Type B pancreatic cell (in vitro differentiated cells): ENCODE data around the gene MAPK8IP2. TPM values are rescaled to one million over a fixed set of nuclear protein-coding genes. Genes with fewer than 3 reads are reported as not detected.

ENCODE experiments used
- DNase-seq: peaks from one replicate; pipeline ENCODE4 v3.0.0; 2021; ENCODE audit warnings: mixed read lengths; ENCODE audit not compliant: unreplicated experiment; ENCODE audit errors: extremely low spot score
- H3K27ac Mint-ChIP-seq: 2 replicates; pipeline ENCODE4 v1.8.0; 2021; ENCODE audit warnings: mild to moderate bottlenecking, mixed read lengths
- H3K27me3 Mint-ChIP-seq: 2 replicates; pipeline ENCODE4 v1.8.0; 2021; ENCODE audit warnings: mixed read lengths
- H3K36me3 Mint-ChIP-seq: 2 replicates; pipeline ENCODE4 v1.8.0; 2021; ENCODE audit warnings: mixed read lengths
- H3K4me1 Mint-ChIP-seq: one replicate; pipeline ENCODE4 v1.8.0; 2021; ENCODE audit warnings: mixed read lengths; ENCODE audit not compliant: unreplicated experiment
- H3K4me3 Mint-ChIP-seq: 2 replicates; pipeline ENCODE4 v1.8.0; 2021; ENCODE audit warnings: mild to moderate bottlenecking, mixed read lengths
- H3K9me3 Mint-ChIP-seq: 2 replicates; pipeline ENCODE4 v1.8.0; 2021; ENCODE audit warnings: mixed read lengths
- CTCF ChIP-seq: fragments of 200-600 bp; sonication (generic); conservative IDR thresholded peaks from 2 replicates; pipeline ENCODE4 v1.5.0; 2021; ENCODE audit warnings: antibody characterized with exemption, mild to moderate bottlenecking
- total RNA-seq: library from RNA; stranded (reverse); gene quantifications from 2 replicates; pipeline ENCODE4 v1.2.1, GENCODE V29; 2021; ENCODE audit warnings: low replicate concordance

Gene MAPK8IP2
- total RNA-seq, 1 donor from 2014 or later: 16.5 TPM

DNA sequence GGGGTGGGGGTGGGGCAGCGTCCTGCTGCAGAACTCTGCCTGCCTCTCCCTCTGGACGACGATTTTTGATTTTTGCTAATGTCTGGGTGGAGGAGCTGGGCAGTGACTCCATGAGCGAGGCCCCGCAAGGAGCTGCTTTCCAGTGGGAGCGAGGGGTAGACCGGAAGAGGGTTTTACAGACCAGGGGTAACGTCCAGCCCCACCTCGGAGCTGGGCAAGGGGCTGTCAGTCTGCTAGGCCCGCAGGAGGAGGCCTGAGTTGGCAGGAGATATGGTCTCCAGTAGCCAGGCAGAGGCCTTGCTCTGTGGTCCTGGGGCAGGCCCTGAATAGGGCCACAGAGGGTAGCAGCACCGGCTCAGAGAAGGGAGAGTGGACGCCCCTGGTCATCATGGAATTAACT, 9.0 kb downstream of the MAPK8IP2 start:
- Mint-ChIP-seq H3K9me3 (no peaks in the 10 kb centered on the region), H3K4me3 (no peak overlapping the region), H3K36me3 (no peaks in the 10 kb centered on the region), H3K27ac (no peak overlapping the region), H3K27me3 (peaks cover 4% of the 10 kb centered on the region), H3K4me1 (peaks cover 5% of the 10 kb centered on the region)
- no peak for TF ChIP-seq CTCF
- no peak for DNase-seq

- TF ChIP-seq CTCF: no peak
- Mint-ChIP-seq H3K36me3 (no peaks in the 10 kb centered on the region), H3K4me1 (peaks cover 5% of the 10 kb centered on the region), H3K27me3 (peaks cover 4% of the 10 kb centered on the region), H3K27ac (no peak overlapping the region), H3K4me3 (no peak overlapping the region), H3K9me3 (no peaks in the 10 kb centered on the region)
- DNase-seq: no peak
Observed at GRCh38 chr22:50610041-50610451, 9.5 kb downstream of the MAPK8IP2 start.

GRCh38 chr22:50610581-50610980, 10.0 kb downstream of the MAPK8IP2 start:
- no peaks in the 10 kb centered on the region for H3K9me3 Mint-ChIP-seq
- H3K27ac Mint-ChIP-seq: no peak overlapping the region
- no peak overlapping the region for H3K4me3 Mint-ChIP-seq
- peaks cover 6% of the 10 kb centered on the region for H3K27me3 Mint-ChIP-seq
- no peaks in the 10 kb centered on the region for H3K36me3 Mint-ChIP-seq
- no peak for TF ChIP-seq CTCF
- DNase-seq: no peak
- peaks cover 5% of the 10 kb centered on the region for H3K4me1 Mint-ChIP-seq

- no peak for TF ChIP-seq CTCF
- Mint-ChIP-seq H3K27me3 (peaks cover 8% of the 10 kb centered on the region), H3K9me3 (no peaks in the 10 kb centered on the region), H3K4me1 (peaks cover 5% of the 10 kb centered on the region), H3K27ac (no peak overlapping the region), H3K36me3 (no peaks in the 10 kb centered on the region), H3K4me3 (no peak overlapping the region)
- no peak for DNase-seq
Observed at GRCh38 chr22:50611341-50612060, 10.9 kb downstream of the MAPK8IP2 start.

- peaks cover 8% of the 10 kb centered on the region for H3K27me3 Mint-ChIP-seq
- no peak for TF ChIP-seq CTCF
- DNase-seq: no peak
- H3K9me3 Mint-ChIP-seq: no peaks in the 10 kb centered on the region
- H3K36me3 Mint-ChIP-seq: no peaks in the 10 kb centered on the region
- no peak overlapping the region for H3K4me3 Mint-ChIP-seq
- H3K27ac Mint-ChIP-seq: no peak overlapping the region
- peaks cover 5% of the 10 kb centered on the region for H3K4me1 Mint-ChIP-seq
Observed at GRCh38 chr22:50612168-50612527, 11.6 kb downstream of the MAPK8IP2 start.
